Chondrocyte (in vitro differentiated cells): ENCODE results near the gene WASHC3. TPM values are rescaled to one million over a fixed set of nuclear protein-coding genes. Genes with fewer than 3 reads are reported as not detected.

ENCODE experiments used
- DNase-seq: peaks from one replicate; pipeline ENCODE4 v3.0.0; 2021; ENCODE audit warnings: mixed read lengths, low spot score
- H3K27ac Mint-ChIP-seq: one replicate; pipeline ENCODE4 v1.8.0; 2021; ENCODE audit warnings: mild to moderate bottlenecking, moderate library complexity, mixed read lengths; ENCODE audit not compliant: unreplicated experiment
- H3K27me3 Mint-ChIP-seq: 2 replicates; pipeline ENCODE4 v1.8.0; 2021; ENCODE audit warnings: low read depth, mixed read lengths
- H3K36me3 Mint-ChIP-seq: 2 replicates; pipeline ENCODE4 v1.8.0; 2021; ENCODE audit warnings: low read depth, mixed read lengths
- H3K4me1 Mint-ChIP-seq: 2 replicates; pipeline ENCODE4 v1.8.0; 2021; ENCODE audit warnings: low read depth, mild to moderate bottlenecking, mixed read lengths
- H3K4me3 Mint-ChIP-seq: one replicate; pipeline ENCODE4 v1.8.0; 2021; ENCODE audit warnings: mild to moderate bottlenecking, moderate library complexity, mixed read lengths; ENCODE audit not compliant: unreplicated experiment
- H3K9me3 Mint-ChIP-seq: 2 replicates; pipeline ENCODE4 v1.8.0; 2021; ENCODE audit warnings: low read depth, mixed read lengths
- total RNA-seq: library from RNA; stranded (reverse); gene quantifications from 3 replicates; pipeline ENCODE4 v1.2.1, GENCODE V29; 2021
- TF ChIP-seq, protein P1 (sequence below): fragments of 200-600 bp; sonication (generic); IDR thresholded peaks from 2 replicates; pipeline ENCODE4 v1.5.0; 2021; ENCODE audit warnings: antibody characterized with exemption, mild to moderate bottlenecking, moderate library complexity

WASHC3 gene
- total RNA-seq, 1 donor from 2014 or later: 30.6 TPM

DNA sequence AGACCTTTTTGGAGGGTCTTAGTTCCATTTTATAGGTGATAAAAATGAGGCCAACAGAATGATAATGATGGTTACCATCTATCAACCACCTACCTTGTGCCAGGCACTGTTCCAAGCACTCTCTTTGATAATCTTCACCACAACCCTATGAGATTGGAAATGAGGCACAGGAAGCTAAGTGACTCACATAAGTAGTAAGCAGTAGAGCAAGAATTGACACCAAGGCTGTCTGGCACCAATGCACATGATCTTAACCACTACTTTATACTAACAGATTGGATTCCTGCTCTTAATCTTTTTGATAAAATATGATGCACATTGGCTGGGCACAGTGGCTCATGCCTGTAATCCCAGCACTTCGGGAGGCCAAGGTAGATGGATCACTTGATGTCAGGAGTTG is 93.0 kb downstream of the WASHC3 start:
- H3K4me3 Mint-ChIP-seq: no peak overlapping the region
- H3K27me3 Mint-ChIP-seq: peaks cover 7% of the 10 kb centered on the region
- TF ChIP-seq, protein P1, sequence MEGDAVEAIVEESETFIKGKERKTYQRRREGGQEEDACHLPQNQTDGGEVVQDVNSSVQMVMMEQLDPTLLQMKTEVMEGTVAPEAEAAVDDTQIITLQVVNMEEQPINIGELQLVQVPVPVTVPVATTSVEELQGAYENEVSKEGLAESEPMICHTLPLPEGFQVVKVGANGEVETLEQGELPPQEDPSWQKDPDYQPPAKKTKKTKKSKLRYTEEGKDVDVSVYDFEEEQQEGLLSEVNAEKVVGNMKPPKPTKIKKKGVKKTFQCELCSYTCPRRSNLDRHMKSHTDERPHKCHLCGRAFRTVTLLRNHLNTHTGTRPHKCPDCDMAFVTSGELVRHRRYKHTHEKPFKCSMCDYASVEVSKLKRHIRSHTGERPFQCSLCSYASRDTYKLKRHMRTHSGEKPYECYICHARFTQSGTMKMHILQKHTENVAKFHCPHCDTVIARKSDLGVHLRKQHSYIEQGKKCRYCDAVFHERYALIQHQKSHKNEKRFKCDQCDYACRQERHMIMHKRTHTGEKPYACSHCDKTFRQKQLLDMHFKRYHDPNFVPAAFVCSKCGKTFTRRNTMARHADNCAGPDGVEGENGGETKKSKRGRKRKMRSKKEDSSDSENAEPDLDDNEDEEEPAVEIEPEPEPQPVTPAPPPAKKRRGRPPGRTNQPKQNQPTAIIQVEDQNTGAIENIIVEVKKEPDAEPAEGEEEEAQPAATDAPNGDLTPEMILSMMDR: no peak
- no peaks in the 10 kb centered on the region for H3K36me3 Mint-ChIP-seq
- peaks cover 10% of the 10 kb centered on the region for H3K9me3 Mint-ChIP-seq
- H3K4me1 Mint-ChIP-seq: no peaks in the 10 kb centered on the region
- DNase-seq: no peak
- no peak overlapping the region for H3K27ac Mint-ChIP-seq

DNA sequence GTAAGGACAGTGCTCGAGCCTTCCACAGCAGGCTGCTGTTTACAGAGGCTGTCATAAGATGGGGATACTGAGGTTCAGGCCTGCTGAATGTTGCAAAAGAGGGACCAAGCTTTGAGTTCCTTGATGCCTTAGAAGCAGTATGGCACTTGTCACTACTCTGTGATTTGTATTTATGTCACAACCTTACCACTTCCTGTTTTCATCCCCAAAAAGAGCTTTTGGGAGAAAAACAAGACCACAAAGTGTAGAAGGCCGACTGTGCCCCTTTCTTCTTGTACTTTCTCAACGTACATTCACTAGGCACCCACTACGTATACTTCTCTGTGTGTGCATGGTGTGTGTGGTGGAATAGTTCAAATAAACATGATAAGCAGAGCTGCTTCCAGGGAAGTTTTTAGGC is 94.3 kb downstream of the WASHC3 start:
- TF ChIP-seq, protein P1: no peak
- Mint-ChIP-seq H3K27me3 (peaks cover 10% of the 10 kb centered on the region), H3K36me3 (no peaks in the 10 kb centered on the region), H3K9me3 (peaks cover 10% of the 10 kb centered on the region), H3K4me1 (no peaks in the 10 kb centered on the region), H3K27ac (no peak overlapping the region), H3K4me3 (no peak overlapping the region)
- no peak for DNase-seq

DNA sequence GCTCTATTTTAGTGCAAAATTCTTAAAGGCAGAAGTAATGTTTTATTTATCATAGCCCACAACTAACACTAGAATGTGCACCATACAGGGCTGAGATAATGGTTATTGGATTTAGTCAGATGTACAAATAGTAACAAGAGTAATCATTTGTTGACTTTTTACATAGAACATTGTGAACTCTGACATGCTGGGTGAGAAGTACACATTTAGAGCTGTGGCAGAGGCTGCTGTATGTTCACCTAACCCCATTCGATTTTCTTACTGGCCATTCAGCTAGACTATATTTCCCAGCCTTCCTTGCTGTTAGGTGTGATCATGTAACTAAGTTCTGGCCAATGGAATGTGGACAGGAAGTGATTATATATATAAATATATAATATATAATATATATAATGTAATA is 95.3 kb downstream of the WASHC3 start:
- no peak for DNase-seq
- Mint-ChIP-seq H3K4me3 (no peak overlapping the region), H3K9me3 (peaks cover 7% of the 10 kb centered on the region), H3K4me1 (no peaks in the 10 kb centered on the region), H3K27ac (no peak overlapping the region), H3K36me3 (no peaks in the 10 kb centered on the region), H3K27me3 (peaks cover 10% of the 10 kb centered on the region)
- TF ChIP-seq, protein P1: no peak

DNA sequence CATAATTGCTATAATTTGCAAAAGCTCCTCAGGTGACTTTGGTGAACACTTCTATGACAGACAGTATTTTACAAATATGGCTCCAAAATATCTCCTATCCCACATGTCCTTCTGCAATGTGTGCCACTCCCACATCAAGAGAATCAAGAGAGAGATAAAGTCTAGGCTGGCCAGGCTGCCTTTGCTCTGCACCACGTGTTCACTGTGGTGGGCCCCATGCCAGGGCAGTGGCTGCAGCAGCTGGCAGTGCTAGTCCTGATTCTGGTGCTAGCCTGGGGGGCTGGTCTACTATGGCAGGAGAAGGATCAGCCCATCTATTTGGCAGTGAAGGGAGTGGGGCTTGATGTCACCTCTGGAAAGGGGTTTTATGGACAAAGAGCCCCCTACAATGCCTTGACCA is 98.1 kb downstream of the WASHC3 start:
- TF ChIP-seq, protein P1: no peak
- Mint-ChIP-seq H3K4me1 (no peaks in the 10 kb centered on the region), H3K36me3 (no peaks in the 10 kb centered on the region), H3K27ac (no peak overlapping the region), H3K9me3 (peaks cover 12% of the 10 kb centered on the region), H3K4me3 (no peak overlapping the region), H3K27me3 (peaks cover 3% of the 10 kb centered on the region)
- no peak for DNase-seq

Other genes starting within 250 kb of the WASHC3 start
- gene GNPTAB, start 231.0 kb downstream of the WASHC3 start, total RNA-seq: 25.9 to 28.8 TPM (median 27.8 TPM) in 3 replicates
- gene DRAM1, start 184.4 kb downstream of the WASHC3 start, total RNA-seq: 7.0 to 11.6 TPM (median 9.3 TPM) in 3 replicates
- 17.7 to 25.9 TPM (median 19.7 TPM) in 3 replicates for gene NUP37, start 58.1 kb upstream of the WASHC3 start, total RNA-seq
- gene PARPBP, start 58.2 kb upstream of the WASHC3 start, total RNA-seq: 3.8 to 5.2 TPM (median 3.9 TPM) in 3 replicates
- gene PMCH, start 135.8 kb upstream of the WASHC3 start, total RNA-seq: not detected in 3 replicates